Fibroblast of lung (primary cell): ENCODE data around the gene MADCAM1. TPM values are rescaled to one million over a fixed set of nuclear protein-coding genes. Genes with fewer than 3 reads are reported as not detected.
A peak's percentile ranks its signal among the peaks of the same experiment; 100 is the strongest.

Source experiments
- DNase-seq, 2 donors: peaks; one replicate each; pipeline versions ENCODE4 v3.0.0 to v3.0.0-alpha.2; 2010; ENCODE audit warnings: low read depth in 2 of 2
- H2AFZ ChIP-seq: 2 replicates; pipeline ENCODE4 v1.5.1; 2012; ENCODE audit warnings: low read length, control low read depth, inconsistent platforms
- H3K27ac ChIP-seq: 2 replicates; pipeline ENCODE4 v1.5.1; 2011; ENCODE audit warnings: low read length, control low read depth; ENCODE audit not compliant: insufficient read depth
- H3K27me3 ChIP-seq: 2 replicates; pipeline ENCODE4 v1.5.1; 2011; ENCODE audit warnings: mild to moderate bottlenecking, low read length; ENCODE audit not compliant: control insufficient read depth, insufficient read depth
- H3K36me3 ChIP-seq: 2 replicates; pipeline ENCODE4 v1.5.1; 2011; ENCODE audit warnings: low read length; ENCODE audit not compliant: control insufficient read depth, insufficient read depth
- H3K4me1 ChIP-seq: 2 replicates; pipeline ENCODE4 v1.5.1; 2011; ENCODE audit warnings: low read length; ENCODE audit not compliant: control insufficient read depth, insufficient read depth; ENCODE audit errors: extremely low read depth
- H3K4me2 ChIP-seq: 2 replicates; pipeline ENCODE4 v1.5.1; 2011; ENCODE audit warnings: low read length, control low read depth; ENCODE audit not compliant: insufficient read depth; ENCODE audit errors: extremely low read depth
- H3K4me3 ChIP-seq, 4 experiments: fragments of 200-600 bp in 1 of 4; sonication (generic) in 1 of 4; replicated peaks in 1 of 4; 2 replicates each; pipeline ENCODE4 v1.5.1; 2011 to 2016; ENCODE audit warnings: low read length in 4 of 4, low read depth in 3 of 4, mild to moderate bottlenecking in 3 of 4, control low read depth in 2 of 4, inconsistent platforms in 1 of 4, mixed read lengths in 1 of 4; ENCODE audit not compliant: insufficient read depth in 1 of 4; ENCODE audit errors: control extremely low read depth in 1 of 4
- H3K79me2 ChIP-seq: 2 replicates; pipeline ENCODE4 v1.5.1; 2012; ENCODE audit warnings: mild to moderate bottlenecking, low read length, inconsistent platforms; ENCODE audit not compliant: control insufficient read depth, insufficient read depth
- H3K9ac ChIP-seq: 2 replicates; pipeline ENCODE4 v1.5.1; 2011; ENCODE audit warnings: mild to moderate bottlenecking, low read length, control low read depth; ENCODE audit not compliant: insufficient read depth
- H3K9me3 ChIP-seq: 2 replicates; pipeline ENCODE4 v1.5.1; 2012; ENCODE audit warnings: low read depth, low read length; ENCODE audit not compliant: control insufficient read depth, insufficient read depth
- H4K20me1 ChIP-seq: 2 replicates; pipeline ENCODE4 v1.5.1; 2011; ENCODE audit warnings: low read length; ENCODE audit not compliant: control insufficient read depth, insufficient read depth; ENCODE audit errors: extremely low read depth
- EZH2 ChIP-seq: IDR thresholded peaks from 2 replicates; pipeline ENCODE4 v1.5.1; 2012; ENCODE audit warnings: low read length, control low read depth, mild to moderate bottlenecking; ENCODE audit errors: missing control alignments
- polyA plus RNA-seq, 2 donors: library from polyadenylated mRNA; depleted of rRNA in 1 of 2; stranded (reverse) in 1 of 2; unstranded in 1 of 2; fragments of >200 nt; gene quantifications; 2 replicates each; pipeline ENCODE4 v1.2.1, GENCODE V29; 2011 to 2012; ENCODE audit warnings: missing spikeins in 1 of 2
- total RNA-seq: library from RNA; depleted of rRNA; stranded (reverse); fragments of >200 nt; gene quantifications from 2 replicates; pipeline ENCODE4 v1.2.1, GENCODE V29; 2014
- TF ChIP-seq, protein P1 (sequence below), 2 donors: IDR thresholded peaks in 1 of 2; conservative IDR thresholded peaks in 1 of 2; 1 replicate in 1 of 2; 2 replicates in 1 of 2; pipeline ENCODE4 v1.5.1; 2011 to 2012; ENCODE audit warnings: low read length in 2 of 2, control low read depth in 1 of 2, inconsistent platforms in 1 of 2, low read depth in 1 of 2, mild to moderate bottlenecking in 1 of 2

The MADCAM1 gene
- total and polyA plus RNA-seq, 2 donors (not counting 1 experiment from before 2014, with no cell fraction given): 0.17 TPM; not detected in 1

DNA sequence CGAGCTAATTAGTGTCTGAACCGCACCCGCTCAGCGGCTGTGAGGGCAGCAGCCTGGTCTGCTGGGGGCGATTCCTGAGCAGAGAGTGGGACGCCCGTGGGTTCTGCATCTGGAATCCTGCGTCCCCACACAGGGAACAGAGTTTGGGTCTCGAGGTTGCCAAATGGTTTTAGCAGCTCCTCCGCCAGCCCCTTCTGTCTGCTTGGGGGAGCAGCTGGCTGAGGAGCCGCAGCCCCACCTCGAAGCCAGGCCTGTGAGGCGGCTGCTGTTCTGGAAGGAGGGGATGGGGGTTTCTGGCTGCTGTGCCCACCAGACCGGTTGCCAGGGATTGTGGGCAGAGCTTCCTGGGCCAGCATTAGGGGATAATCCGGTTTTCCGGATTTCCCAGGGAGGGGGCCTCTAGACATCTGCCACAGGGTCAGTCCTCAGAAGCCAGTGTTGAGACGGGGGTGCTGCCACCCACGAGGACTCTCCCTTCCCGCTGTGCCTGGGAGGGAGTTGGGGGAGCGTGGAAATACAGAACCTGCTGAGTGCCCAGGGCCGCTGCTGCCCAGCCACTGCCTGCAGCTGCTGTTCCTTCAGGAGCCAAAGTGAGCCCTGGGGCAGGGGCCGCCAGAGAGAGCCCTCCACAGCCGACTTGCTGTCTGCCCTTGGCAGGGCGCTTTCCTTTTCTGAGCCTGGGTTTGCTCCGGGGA, 37.2 kb downstream of the MADCAM1 start:
- no peaks in the 10 kb centered on the region for H4K20me1 ChIP-seq

DNA sequence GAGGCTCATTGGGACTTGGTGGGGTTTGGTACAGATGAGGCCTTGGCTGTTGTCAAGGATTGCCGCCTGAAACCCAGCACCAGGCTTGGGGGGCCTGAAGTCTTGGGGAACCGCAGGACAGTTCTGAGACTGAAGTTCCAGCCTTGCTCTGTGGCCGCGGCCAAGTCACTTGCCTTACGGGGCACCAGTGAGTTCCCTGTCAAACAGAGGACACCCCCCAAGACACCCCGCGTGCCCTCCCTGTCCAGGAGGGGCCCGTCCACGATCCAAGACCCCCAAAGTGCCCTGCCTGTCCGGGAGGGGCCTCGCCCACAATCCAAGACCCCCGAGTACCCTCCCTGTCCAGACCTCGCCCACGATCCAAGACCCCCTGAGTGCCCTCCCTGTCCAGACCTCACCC, 37.8 kb downstream of the MADCAM1 start:
- Histone ChIP-seq H3K27ac (no peak overlapping the region), H3K36me3 (peaks cover 17% of the 10 kb centered on the region), H2AFZ (no peak overlapping the region), H3K4me1 (peaks cover 2% of the 10 kb centered on the region), H3K27me3 (no peaks in the 10 kb centered on the region), H3K4me2 (no peak overlapping the region), H4K20me1 (no peaks in the 10 kb centered on the region), H3K4me3 (peak overlapping the region in 2 of 4 experiments; percentile 55 to 91), H3K9ac (peak overlapping the region; percentile 13), H3K9me3 (no peaks in the 10 kb centered on the region), H3K79me2 (peaks cover 43% of the 10 kb centered on the region)
- DNase-seq: no peak
- TF ChIP-seq, protein P1, sequence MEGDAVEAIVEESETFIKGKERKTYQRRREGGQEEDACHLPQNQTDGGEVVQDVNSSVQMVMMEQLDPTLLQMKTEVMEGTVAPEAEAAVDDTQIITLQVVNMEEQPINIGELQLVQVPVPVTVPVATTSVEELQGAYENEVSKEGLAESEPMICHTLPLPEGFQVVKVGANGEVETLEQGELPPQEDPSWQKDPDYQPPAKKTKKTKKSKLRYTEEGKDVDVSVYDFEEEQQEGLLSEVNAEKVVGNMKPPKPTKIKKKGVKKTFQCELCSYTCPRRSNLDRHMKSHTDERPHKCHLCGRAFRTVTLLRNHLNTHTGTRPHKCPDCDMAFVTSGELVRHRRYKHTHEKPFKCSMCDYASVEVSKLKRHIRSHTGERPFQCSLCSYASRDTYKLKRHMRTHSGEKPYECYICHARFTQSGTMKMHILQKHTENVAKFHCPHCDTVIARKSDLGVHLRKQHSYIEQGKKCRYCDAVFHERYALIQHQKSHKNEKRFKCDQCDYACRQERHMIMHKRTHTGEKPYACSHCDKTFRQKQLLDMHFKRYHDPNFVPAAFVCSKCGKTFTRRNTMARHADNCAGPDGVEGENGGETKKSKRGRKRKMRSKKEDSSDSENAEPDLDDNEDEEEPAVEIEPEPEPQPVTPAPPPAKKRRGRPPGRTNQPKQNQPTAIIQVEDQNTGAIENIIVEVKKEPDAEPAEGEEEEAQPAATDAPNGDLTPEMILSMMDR (conservative IDR thresholded peaks at IDR 0.05 in 1 of 2, IDR thresholded peaks at IDR 0.05 in 1 of 2; ENCODE audit: low read depth in 1 of 2, low read length in 2 of 2): no peak
- no peak for TF ChIP-seq EZH2

More for the DNA sequence above, 37.2 kb downstream of the MADCAM1 start:
- peak overlapping the region; percentile 55 to 97 (median 84) for H3K4me3 ChIP-seq
- peaks cover 2% of the 10 kb centered on the region for H3K4me1 ChIP-seq
- H3K27ac ChIP-seq: peak overlapping the region; percentile 80
- TF ChIP-seq EZH2: no peak
- TF ChIP-seq, protein P1 (conservative IDR thresholded peaks at IDR 0.05 in 1 of 2, IDR thresholded peaks at IDR 0.05 in 1 of 2; ENCODE audit: low read depth in 1 of 2, low read length in 2 of 2): no peak
- DNase-seq: no peak
- no peaks in the 10 kb centered on the region for H3K9me3 ChIP-seq
- H3K79me2 ChIP-seq: peaks cover 43% of the 10 kb centered on the region
- H3K9ac ChIP-seq: peak overlapping the region; percentile 82
- peaks cover 16% of the 10 kb centered on the region for H3K36me3 ChIP-seq
- peak overlapping the region; percentile 92 for H3K4me2 ChIP-seq
- no peaks in the 10 kb centered on the region for H3K27me3 ChIP-seq
- H2AFZ ChIP-seq: no peak overlapping the region

DNA sequence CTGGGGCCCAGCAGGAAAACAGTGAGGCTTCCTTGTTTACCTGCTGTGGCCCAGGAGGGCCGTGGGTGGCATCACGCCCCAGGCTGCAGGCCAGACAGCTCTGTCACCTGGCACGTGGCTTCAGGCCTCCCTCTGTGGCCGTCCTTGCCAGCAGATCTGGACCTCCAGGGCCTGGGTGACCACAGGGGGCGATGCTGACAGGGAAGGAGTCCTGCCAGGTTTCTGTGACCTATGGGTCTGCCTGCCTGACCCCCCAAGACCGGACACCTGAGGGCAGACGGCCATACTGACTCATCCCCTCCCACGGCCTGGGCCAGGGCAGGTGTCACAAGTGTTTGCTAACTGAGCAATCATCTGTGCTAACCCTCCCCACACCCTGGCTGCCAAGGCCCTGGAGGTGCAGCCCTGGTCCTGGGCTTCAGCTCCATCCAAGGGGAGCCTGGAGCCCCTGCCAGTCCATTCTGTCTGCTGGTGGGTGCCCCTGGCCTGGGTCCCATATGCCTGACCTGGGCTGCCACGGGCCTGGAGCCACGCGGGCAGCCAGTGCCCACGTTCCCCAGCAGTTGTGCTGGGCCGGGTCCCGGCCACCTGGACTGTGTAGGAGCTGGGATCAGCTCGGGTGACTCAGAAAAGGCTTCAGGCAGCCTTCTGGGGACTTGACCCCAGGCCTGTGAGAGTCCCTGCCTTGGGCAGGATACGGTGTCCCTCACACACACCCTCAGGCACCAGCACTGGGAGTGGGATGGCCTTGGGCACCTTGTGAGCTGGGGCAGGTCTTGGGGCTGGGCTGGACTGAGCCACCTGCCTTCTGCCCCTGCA, 38.9 kb downstream of the MADCAM1 start:
- H2AFZ ChIP-seq: no peak overlapping the region
- peaks cover 2% of the 10 kb centered on the region for H3K4me1 ChIP-seq
- peaks cover 43% of the 10 kb centered on the region for H3K79me2 ChIP-seq
- H4K20me1 ChIP-seq: no peaks in the 10 kb centered on the region
- no peak overlapping the region for H3K4me3 ChIP-seq
- no peak overlapping the region for H3K9ac ChIP-seq
- H3K9me3 ChIP-seq: no peaks in the 10 kb centered on the region
- TF ChIP-seq EZH2: no peak
- TF ChIP-seq, protein P1 (conservative IDR thresholded peaks at IDR 0.05 in 1 of 2, IDR thresholded peaks at IDR 0.05 in 1 of 2; ENCODE audit: low read depth in 1 of 2, low read length in 2 of 2): no peak
- H3K27me3 ChIP-seq: no peaks in the 10 kb centered on the region
- peaks cover 17% of the 10 kb centered on the region for H3K36me3 ChIP-seq
- no peak for DNase-seq
- peak overlapping the region; percentile 5 for H3K27ac ChIP-seq
- H3K4me2 ChIP-seq: no peak overlapping the region
